Loucy (cell line): ENCODE measurements around the gene NRCAM.

Source experiments
- H2AFZ ChIP-seq: fragments of 200-600 bp; sonication (generic); 2 replicates; pipeline ENCODE4 v1.6.0; 2016; ENCODE audit warnings: antibody characterized with exemption, mild to moderate bottlenecking, low read length, moderate library complexity
- H3F3A ChIP-seq: fragments of 200-600 bp; 2 replicates; pipeline ENCODE4 v1.6.0; 2016; ENCODE audit warnings: antibody characterized with exemption, low read depth, mild to moderate bottlenecking
- H3K27me3 ChIP-seq: fragments of 200-600 bp; sonication (generic); 2 replicates; pipeline ENCODE4 v1.6.1; 2014; ENCODE audit warnings: low read length, mild to moderate bottlenecking; ENCODE audit not compliant: insufficient read depth, poor library complexity, severe bottlenecking
- H3K36me3 ChIP-seq: fragments of 200-600 bp; sonication (generic); 2 replicates; pipeline ENCODE4 v1.6.1; 2016; ENCODE audit warnings: low read length; ENCODE audit not compliant: insufficient read depth
- H3K4me1 ChIP-seq: fragments of 200-600 bp; sonication (generic); 2 replicates; pipeline ENCODE4 v1.5.1; 2014; ENCODE audit warnings: low read length, mild to moderate bottlenecking; ENCODE audit not compliant: insufficient read depth, poor library complexity, severe bottlenecking
- H3K4me2 ChIP-seq: fragments of 200-600 bp; sonication (generic); 2 replicates; pipeline ENCODE4 v1.6.0; 2014; ENCODE audit warnings: antibody characterized with exemption, low read length, low read depth, mild to moderate bottlenecking; ENCODE audit not compliant: poor library complexity, severe bottlenecking
- H3K4me3 ChIP-seq: fragments of 200-600 bp; sonication (generic); 2 replicates; pipeline ENCODE4 v1.5.1; 2014; ENCODE audit warnings: low read length, mild to moderate bottlenecking, mixed read lengths; ENCODE audit not compliant: poor library complexity, severe bottlenecking
- H3K79me2 ChIP-seq: fragments of 200-600 bp; sonication (generic); 2 replicates; pipeline ENCODE4 v1.6.1; 2014; ENCODE audit warnings: low read length; ENCODE audit not compliant: insufficient read depth
- H3K9ac ChIP-seq: fragments of 200-600 bp; sonication (generic); 2 replicates; pipeline ENCODE4 v1.6.0; 2014; ENCODE audit warnings: mild to moderate bottlenecking, low read depth, low read length, moderate library complexity; ENCODE audit not compliant: poor library complexity, severe bottlenecking
- H3K9me2 ChIP-seq: fragments of 200-600 bp; sonication (generic); replicated peaks from 2 replicates; pipeline ENCODE4 v1.6.1; 2016; ENCODE audit warnings: low read depth, low read length, mixed read lengths
- H3K9me3 ChIP-seq: fragments of 200-600 bp; sonication (generic); 2 replicates; pipeline ENCODE4 v1.6.1; 2014; ENCODE audit warnings: mild to moderate bottlenecking, antibody characterized with exemption, low read length, low read depth; ENCODE audit not compliant: insufficient read depth
- H4K20me1 ChIP-seq: fragments of 200-600 bp; sonication (generic); 2 replicates; pipeline ENCODE4 v1.6.0; 2014; ENCODE audit warnings: antibody characterized with exemption, low read length, mild to moderate bottlenecking; ENCODE audit not compliant: insufficient read depth, poor library complexity, severe bottlenecking
- EZH2phosphoT487 ChIP-seq: fragments of 200-600 bp; IDR thresholded peaks from 2 replicates; pipeline ENCODE4 v1.6.1; 2018; ENCODE audit warnings: antibody characterized with exemption, mild to moderate bottlenecking, moderate library complexity, borderline replicate concordance
- TF ChIP-seq, protein P1 (sequence below): fragments of 200-600 bp; sonication (generic); conservative IDR thresholded peaks from 2 replicates; pipeline ENCODE4 v1.5.1; 2014; ENCODE audit warnings: mild to moderate bottlenecking, antibody characterized with exemption, low read length

Gene NRCAM

DNA sequence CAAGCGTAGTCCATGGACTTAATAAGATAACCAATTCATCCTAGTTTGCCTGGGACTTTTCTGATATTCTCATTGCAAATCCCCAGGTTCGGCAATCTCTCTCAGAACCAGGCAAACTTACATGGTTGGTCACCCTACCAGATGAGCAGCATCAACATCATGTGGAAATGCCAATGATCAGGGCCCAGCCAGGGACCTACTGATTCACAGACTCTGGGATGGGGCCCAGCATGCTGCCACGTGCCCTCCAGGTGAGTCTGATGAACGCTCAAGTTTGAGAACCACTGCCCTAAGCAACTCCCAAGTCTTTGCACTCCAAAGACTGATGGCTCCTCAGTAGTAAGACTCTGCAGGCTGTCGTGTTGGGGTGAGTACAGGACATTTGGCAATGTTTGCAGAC lies 328.8 kb downstream of the NRCAM start:
- Histone ChIP-seq H3K79me2 (no peaks in the 10 kb centered on the region), H2AFZ (no peak overlapping the region), H3K4me2 (no peak overlapping the region), H3K9ac (no peak overlapping the region), H4K20me1 (no peaks in the 10 kb centered on the region), H3K27me3 (no peaks in the 10 kb centered on the region), H3F3A (no peaks in the 10 kb centered on the region), H3K4me3 (no peak overlapping the region), H3K9me3 (no peaks in the 10 kb centered on the region), H3K36me3 (no peaks in the 10 kb centered on the region), H3K4me1 (no peaks in the 10 kb centered on the region), H3K9me2 (no peaks in the 10 kb centered on the region)
- TF ChIP-seq EZH2phosphoT487 = no peak
- TF ChIP-seq, protein P1, sequence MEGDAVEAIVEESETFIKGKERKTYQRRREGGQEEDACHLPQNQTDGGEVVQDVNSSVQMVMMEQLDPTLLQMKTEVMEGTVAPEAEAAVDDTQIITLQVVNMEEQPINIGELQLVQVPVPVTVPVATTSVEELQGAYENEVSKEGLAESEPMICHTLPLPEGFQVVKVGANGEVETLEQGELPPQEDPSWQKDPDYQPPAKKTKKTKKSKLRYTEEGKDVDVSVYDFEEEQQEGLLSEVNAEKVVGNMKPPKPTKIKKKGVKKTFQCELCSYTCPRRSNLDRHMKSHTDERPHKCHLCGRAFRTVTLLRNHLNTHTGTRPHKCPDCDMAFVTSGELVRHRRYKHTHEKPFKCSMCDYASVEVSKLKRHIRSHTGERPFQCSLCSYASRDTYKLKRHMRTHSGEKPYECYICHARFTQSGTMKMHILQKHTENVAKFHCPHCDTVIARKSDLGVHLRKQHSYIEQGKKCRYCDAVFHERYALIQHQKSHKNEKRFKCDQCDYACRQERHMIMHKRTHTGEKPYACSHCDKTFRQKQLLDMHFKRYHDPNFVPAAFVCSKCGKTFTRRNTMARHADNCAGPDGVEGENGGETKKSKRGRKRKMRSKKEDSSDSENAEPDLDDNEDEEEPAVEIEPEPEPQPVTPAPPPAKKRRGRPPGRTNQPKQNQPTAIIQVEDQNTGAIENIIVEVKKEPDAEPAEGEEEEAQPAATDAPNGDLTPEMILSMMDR = no peak

DNA sequence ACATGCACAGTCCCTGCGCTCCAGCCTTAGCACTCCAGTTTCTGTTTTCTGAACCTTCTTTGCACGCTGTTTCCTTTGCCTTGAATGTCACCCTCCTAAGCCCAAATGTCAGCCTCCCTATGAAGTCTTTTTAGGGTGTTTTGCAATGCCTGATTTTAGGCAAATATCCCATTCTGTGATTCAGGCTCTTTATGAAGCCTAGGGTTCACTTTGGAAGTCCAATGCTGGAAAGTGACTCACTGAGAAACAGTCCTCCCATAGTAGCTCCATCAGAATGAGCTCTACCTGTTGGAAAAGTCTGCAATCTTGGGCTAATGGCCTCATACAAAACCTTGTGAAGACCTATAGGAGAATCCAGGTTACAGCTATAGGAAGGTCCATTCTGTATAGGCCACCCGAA lies 331.4 kb downstream of the NRCAM start:
- Histone ChIP-seq H3K9me2 (no peaks in the 10 kb centered on the region), H3F3A (no peaks in the 10 kb centered on the region), H3K27me3 (no peaks in the 10 kb centered on the region), H3K9me3 (no peaks in the 10 kb centered on the region), H3K36me3 (no peaks in the 10 kb centered on the region), H3K79me2 (no peaks in the 10 kb centered on the region), H3K4me3 (no peak overlapping the region), H2AFZ (no peak overlapping the region), H3K9ac (no peak overlapping the region), H4K20me1 (no peaks in the 10 kb centered on the region), H3K4me1 (no peaks in the 10 kb centered on the region), H3K4me2 (no peak overlapping the region)
- no peak for TF ChIP-seq EZH2phosphoT487
- TF ChIP-seq, protein P1 = no peak

DNA sequence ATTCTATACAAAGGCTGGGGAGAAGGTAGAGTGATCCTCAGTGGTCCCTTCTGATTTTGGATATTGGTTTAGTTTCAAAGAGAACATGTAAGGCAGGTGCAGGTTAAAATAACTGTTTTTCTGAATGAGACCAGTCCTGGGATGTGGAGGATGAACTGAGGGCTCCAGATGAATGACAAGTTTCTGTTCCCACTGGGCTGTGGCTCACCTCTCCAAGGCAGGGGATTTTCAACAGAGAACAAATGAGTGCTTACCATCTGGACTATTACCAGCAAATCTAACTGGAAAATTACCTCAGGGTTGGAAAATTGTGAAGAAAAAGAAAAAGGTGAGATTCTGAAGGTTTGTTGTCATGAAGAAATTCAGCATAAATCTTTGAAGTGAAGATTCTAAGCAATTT lies 334.1 kb downstream of the NRCAM start:
- Histone ChIP-seq H2AFZ (no peak overlapping the region), H3K27me3 (no peaks in the 10 kb centered on the region), H3F3A (no peaks in the 10 kb centered on the region), H3K4me3 (no peak overlapping the region), H3K9me3 (no peaks in the 10 kb centered on the region), H3K36me3 (no peaks in the 10 kb centered on the region), H3K4me1 (no peaks in the 10 kb centered on the region), H3K9me2 (no peaks in the 10 kb centered on the region), H3K79me2 (no peaks in the 10 kb centered on the region), H3K9ac (no peak overlapping the region), H3K4me2 (no peak overlapping the region), H4K20me1 (no peaks in the 10 kb centered on the region)
- TF ChIP-seq EZH2phosphoT487 = no peak
- TF ChIP-seq, protein P1 = no peak
